HG03442 (cell line): ENCODE results near the gene EIF5A.
"Not testable (repeated sequence)": the region's sequence is repeated elsewhere in the genome, so short reads cannot be mapped to it uniquely, and the experiment has no call there.

Source experiments
- ATAC-seq: cut with Tn5 transposase; IDR thresholded peaks from one replicate; pipeline ENCODE4 v1.9.1; 2021; ENCODE audit warnings: mild to moderate bottlenecking, moderate library complexity; ENCODE audit not compliant: unreplicated experiment

The EIF5A gene

DNA sequence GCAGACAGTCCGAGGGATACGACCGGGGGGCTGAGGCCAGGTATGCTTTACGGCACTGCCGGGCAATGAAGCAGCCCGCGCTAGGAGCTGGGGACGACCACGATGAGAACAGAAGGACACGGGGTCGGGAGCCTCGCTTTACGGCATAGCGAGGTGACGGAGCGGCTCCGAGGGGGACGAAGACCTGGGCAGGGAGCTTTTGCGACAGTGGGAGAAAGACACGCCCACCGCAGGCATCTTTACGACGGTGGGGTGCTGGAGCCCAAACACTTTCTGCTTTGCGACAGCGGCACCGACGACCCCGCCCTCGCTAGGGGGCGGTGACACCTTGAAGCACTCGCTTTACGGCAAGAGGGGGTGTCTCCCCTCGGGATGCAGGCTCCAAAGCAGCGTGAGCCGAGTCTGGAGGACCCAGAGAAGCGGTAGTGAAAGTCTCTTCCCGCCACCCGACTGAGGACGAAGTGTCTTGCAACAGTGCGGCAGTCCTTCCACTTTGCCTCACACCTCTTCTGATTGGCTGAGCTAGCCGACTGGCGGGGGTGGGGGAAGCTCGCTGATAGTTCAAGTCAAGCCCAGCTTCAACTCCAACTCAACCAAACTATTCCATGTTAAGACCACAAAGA is 22.1 kb downstream of the EIF5A start:
- ATAC-seq, result peak; percentile 66

DNA sequence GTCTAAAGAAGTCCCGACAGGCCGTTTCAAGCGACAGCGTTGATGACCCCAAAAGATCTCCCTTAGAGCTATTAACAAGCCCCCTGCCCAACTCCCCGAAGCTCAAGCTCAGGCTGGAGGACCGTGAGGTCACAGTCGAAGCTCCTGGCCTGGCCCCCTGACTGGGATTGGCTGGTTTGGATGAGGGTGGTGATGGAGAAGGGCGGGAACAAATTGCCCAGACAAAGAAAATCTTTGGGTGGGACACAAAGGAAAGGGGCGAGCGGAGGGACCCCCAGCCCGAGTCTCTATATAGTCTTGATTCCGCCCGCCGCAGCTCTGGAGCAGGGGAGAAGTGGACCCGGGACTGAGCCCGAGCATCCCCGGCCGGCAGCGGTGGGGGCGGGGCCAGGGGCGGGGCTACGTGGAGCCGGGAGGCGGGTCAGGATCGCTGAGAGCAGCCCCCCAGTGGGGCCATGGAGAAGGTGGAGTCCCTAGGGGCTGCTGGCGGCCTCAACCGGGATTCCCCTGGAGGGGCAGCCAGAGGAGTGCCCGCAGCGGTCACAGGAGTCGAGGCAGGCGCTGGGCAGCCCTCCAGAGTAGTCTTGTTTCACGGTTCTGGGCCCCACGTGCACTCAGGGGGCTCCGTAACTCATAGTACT is 22.7 kb downstream of the EIF5A start:
- ATAC-seq, result peak; percentile 30

GRCh38 chr17:7330638-7331015 is 23.2 kb downstream of the EIF5A start:
- ATAC-seq, result no peak

DNA sequence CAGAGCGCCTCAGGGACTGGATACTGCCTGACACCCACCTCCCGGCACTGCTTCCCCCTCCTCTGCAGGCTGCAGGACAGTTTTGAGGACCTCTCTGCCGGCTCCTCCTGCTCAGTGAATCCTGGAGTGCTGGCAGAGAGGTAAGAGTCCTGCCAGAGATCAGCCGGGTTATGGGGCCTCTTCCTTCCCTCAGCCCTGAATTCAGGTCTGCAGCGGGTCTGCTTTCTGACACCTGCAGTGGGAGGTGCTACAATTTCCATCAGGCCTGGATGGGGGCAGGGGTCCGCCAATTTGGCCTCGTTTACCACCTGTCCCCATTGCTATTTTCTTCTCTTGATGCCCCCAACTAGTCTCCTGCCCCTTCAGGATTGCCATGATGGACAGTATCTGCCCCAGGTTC is 24.7 kb downstream of the EIF5A start:
- ATAC-seq, result no peak

GRCh38 chr17:7332600-7333069 is 25.2 kb downstream of the EIF5A start:
- ATAC-seq, result not testable (repeated sequence)

GRCh38 chr17:7334938-7335538 is 27.6 kb downstream of the EIF5A start:
- ATAC-seq, result no peak

DNA sequence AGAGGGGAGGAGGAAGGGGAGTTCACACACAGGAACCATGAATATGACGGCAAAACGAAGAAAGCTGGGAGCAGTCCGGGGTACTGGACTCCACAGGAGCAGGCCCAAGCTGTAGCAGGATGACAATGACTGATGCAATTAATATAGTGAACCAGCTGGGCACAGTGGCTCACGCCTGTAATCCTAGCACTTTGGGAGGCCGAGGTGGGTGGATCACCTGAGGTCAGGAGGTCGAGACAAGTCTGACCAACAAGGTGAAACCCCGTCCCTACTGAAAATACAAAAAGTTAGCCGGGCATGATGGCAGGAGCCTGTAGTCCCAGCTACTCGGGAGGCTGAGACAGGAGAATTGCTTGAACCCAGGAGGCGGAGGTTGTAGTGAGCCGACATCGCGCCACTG is 28.3 kb downstream of the EIF5A start:
- ATAC-seq, result not testable (repeated sequence)

DNA sequence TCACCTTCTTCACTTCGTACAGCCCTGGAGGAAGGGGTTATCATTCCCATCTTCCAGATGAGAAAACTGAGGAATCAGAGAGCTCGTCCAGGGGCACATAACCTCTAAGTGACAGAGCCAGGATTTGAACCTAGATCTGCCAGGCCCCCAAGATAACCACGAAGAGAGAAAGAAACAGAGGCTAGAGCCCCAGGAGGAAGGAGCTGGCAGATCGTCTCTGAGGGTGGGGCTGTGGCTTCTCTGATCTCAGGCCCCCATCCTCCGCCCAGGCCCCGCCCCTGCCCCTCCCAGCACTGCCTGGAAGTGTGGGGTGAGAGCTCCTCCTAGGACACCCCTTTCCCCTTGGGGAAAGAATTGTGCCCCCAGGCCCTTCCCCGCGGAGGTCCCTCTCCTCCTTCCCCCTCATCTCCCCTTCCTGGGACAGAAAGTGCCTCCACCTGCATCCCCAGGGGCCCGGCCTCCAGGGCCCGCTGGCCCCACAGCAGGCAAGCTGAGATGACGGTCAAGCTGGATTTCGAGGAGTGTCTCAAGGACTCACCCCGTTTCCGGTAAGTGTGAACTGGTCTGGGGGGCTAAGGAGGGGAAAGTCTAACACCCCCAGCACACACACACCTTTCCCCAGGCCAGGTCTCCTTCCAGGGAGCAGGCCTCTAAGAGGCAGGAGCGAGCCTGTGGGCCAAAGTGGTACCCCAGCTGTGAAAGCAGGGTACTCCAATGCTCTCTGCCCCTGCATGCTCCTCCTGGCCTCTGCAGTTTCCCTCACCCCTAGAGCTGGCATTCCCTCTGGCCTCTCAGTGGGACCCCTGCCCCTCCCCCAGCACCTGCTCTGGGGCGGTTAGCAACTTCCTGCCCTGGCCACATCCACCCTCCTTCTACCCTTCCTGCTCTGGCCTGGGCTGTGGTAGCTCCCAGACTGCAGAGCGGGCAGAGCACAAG is 29.1 kb downstream of the EIF5A start, which contains the start of gene ACAP1:
Gene ACAP1 (plus strand): TSS at position 290 of the 936 bp plus-strand sequence. CDS start 206 bp downstream, at position 496.
- no peak for ATAC-seq

- ATAC-seq, result not testable (repeated sequence)
Measured at GRCh38 chr17:7337600-7337999, 30.2 kb downstream of the EIF5A start.

DNA sequence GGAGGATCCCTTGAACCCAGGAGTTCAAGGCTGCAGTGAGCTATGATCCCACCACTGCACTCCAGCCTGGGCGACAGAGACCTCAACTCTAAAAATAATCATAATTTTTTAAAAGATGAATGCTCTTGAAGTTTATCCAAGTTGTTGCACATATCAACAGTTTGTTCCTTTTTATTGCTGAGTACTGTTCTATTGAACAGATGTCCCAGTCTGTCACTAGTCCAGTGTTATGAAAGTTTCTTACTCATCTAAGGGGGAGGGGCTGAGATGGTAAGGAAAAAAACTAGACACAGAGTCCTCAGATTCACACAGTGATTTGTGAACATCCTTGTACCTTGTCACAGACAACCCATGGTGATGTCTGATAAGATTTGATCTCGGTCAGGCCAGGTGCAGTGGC is 32.8 kb downstream of the EIF5A start:
- no peak for ATAC-seq

GRCh38 chr17:7341842-7342241 is 34.4 kb downstream of the EIF5A start:
- no peak for ATAC-seq

GRCh38 chr17:7343250-7343649 is 35.8 kb downstream of the EIF5A start:
- ATAC-seq, result no peak

DNA sequence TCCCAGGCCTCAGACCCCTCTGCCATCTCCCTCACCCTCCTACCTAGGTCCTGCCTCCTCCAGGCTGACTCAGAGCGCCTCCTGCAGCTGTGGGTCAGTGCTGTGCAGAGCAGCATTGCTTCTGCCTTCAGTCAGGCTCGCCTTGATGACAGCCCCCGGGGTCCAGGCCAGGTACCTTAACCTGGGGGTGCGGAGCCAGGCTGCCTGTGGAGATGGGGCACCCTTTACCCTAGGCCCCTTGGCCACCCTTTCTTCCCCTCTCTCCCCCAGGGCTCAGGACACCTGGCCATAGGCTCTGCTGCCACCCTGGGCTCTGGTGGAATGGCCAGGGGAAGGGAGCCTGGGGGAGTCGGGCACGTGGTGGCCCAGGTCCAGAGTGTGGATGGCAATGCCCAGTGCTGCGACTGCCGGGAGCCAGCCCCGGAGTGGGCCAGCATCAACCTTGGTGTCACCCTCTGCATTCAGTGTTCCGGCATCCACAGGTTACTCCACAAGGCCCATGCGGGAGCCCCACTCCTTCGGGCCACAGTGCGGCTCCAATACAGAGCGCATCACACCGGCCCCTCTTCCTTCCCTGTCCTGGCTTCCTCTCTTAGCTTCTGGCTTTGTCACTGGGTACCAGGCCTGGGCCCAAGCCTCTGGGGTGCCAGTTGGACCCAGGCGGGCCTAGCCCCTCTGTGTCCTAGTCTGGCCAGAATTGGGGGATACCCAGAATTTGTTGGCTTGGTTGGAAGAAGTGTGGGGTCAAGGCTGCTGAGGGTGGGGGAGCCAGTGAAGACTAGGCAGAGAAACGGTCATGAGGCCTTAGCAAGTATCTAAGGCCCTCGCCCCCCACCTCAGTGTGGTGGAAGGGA is 39.6 kb downstream of the EIF5A start:
- ATAC-seq, result no peak

DNA sequence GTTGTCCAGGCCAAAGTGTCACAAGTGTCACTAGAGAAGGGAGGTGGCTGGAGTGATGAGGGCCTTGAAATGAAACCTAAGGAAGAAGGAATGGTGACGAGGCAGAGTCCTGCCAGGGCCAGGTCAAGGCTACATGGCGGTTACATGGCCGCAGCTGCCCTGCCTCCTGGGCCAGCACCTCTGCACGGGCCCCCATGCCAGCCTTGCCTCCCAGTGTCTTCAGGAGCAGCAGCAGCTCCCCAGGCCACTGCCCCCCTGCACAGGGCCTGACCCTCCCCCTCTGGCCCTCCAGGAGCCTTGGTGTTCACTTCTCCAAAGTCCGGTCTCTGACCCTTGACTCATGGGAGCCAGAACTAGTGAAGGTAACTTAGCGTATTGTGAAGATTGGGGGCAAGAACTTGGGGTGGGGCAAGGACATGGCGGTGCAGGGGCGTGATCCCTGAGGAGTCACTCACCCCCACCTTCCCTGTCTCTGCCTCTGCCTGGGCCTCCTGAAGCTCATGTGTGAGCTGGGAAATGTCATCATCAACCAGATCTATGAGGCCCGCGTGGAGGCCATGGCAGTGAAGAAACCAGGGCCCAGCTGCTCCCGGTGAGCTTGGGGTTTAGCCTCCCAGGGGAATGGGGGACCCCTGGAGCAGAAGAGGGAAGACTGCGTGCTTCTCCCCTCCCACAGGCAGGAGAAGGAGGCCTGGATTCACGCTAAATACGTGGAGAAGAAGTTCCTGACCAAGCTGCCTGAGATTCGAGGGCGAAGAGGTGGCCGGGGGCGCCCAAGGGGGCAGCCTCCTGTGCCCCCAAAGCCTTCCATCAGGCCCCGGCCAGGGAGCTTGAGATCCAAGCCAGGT is 40.4 kb downstream of the EIF5A start:
- ATAC-seq, result no peak

DNA sequence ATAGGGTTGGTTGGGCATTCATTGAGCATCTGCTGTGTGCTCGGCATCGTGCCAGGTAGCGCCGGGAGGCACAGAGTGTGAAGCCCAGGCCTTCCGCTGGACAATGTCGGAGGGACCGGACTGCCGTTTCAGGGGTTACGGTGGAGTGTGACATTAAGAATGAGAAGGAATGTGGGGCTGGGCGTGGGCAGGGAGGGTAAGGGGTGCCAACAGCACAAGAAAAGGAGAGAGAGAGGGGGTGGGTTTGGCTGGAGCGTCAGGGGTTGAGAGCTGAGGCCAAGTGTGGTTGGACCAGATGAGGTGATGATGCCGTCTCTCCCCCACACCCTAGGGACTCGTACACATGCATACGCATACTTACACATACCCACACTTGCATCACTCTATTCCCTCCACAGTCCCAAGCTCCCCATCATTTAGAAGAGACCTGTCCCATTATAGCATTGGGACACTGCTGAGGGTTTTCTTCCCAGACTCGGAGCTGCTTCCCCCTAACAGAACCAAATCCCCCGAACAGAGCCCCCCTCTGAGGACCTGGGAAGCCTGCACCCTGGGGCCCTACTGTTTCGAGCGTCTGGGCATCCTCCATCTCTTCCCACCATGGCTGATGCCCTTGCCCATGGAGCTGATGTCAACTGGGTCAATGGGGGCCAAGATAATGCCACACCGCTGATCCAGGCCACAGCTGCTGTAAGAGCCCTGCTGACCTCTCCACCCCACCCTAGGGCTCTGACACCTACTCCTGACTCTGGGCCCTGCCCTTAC is 41.2 kb downstream of the EIF5A start:
- no peak for ATAC-seq

DNA sequence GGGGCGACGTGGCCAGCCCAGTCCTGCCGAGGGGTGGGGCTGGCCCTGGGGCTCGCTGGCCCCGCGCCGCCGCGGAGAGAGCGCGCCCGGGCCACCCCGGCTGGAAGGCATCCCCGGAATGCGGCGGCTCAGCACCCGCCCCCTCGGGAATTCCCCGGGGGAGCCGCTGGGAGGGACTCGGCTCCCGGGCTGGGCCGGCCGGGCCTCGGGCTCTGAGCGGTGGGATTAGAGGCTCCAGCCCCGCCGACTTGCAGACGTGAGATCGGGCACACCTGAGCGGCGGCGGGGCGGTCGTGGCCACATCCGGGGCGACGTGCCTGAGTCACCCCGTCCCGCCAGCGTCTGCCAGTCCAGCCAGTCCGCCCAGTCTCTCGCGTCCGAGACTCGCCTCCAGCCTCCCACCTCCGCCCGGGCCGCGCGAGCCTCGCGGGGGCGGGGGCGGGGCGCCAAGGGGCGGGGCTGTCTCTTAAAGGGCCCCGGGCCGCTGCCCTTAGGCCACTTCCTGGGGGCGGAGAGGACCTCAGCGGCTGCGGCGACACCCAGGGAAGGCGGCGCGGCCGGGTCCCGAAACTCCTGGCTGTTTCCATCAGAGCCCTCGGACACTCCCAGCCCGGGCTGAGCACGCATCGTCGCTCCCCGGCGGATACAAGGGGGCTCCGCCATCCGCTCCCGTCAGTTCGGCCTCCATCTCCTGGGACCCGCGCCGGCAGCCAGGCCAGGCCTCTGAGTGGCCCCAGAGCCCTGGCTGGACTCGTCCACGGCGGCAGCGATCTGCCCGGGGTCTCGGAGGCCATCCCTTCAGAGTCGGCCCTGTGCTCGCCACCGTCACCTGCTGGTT is 44.5 kb downstream of the EIF5A start, which contains the start of gene KCTD11:
Gene KCTD11 (plus strand): TSS at position 498 of the 838 bp plus-strand sequence.
- ATAC-seq, result peak; percentile 52

- no peak for ATAC-seq
Measured at GRCh38 chr17:7352503-7352889, 45.1 kb downstream of the EIF5A start.
